Measurements from ENCODE around the gene UBALD2.

- TF ChIP-seq POLR2A (IDR thresholded peaks at IDR 0.05) (no peak), CTCF (IDR thresholded peaks at IDR 0.05) (no peak)
These were observed 47.6 kb downstream of the UBALD2 start for GRCh38 chr17:76312735-76313134.
